GM18909 (cell line): Measurements from ENCODE around the gene EXOC7.

Experiments used
- ATAC-seq: cut with Tn5 transposase; IDR thresholded peaks from one replicate; pipeline ENCODE4 v1.9.1; 2021; ENCODE audit warnings: mild to moderate bottlenecking; ENCODE audit not compliant: unreplicated experiment, poor library complexity

Gene EXOC7

DNA sequence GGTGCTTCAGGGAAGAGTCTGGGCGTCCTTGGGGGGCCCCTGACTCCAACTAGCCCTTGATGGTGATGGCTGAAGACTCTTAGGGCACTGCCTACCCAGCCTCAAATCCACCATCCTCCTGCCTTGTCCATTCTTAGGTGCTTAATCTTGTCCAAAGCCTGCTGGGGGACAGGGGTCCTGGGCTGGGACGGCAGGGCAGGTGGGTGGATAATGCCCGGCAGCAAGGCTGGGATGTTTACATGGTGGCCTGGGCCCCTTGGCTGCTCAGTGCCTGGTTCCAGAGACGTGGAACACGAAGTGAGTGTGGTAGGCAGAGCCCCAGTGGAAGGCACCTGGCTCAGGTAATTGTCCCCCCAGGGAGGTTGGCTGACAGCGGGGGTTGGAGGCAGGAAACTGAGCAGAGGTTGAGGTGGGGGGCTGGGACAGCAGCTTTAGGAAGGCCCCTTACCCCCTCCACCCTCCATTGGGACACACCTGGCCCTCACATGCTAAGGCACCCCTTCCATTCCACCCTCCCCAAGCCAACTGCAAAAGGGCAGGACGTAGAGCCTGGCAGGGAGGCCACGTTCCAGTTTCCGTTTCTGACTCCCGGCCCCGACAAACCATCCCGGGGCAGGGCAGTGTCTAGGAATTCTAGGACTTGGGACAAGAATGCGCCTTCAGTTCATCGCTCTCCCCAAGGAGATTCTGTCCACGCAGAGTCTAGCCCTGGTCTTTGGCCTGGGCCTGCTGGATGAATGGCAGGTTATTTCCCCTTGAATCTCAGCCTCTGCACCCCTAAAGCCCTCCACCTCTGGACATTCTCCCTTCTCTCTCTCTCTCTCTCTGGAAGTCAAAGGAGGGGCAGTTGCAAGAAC, 35.5 kb upstream of the EXOC7 start:
- ATAC-seq = no peak

DNA sequence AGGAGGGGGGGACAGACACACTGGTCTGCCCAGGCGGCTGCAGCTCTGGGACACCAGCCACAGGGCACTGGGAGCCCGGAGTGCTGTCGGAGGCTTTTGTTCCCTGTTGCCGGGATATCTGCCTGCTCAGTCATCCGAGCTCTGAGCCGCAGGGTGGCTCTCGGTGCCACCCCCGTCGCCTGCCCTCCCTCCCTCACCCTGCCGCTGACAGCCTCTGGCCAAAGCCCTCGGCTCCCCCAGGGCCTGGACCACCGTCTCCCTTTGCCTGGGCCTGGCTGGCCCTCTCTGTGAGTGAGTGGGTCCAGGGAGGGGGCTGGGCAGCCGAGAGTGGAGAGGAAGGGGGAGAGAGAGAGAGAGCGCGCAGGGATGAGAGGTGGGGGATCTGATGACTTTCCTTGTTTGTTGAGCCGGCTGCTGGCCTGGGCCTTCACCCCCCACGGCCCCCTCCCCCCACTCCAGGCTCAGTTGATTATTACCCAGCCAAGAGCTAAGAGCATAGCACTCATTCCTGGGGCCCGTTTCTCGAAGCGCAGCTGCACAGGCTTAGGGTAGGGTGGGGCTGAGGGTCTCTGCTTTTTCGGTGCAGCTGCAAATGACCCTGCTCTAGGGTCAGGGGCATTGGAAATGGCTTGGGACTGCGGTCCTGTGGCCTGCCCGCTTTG, 34.8 kb upstream of the EXOC7 start:
- no peak for ATAC-seq

DNA sequence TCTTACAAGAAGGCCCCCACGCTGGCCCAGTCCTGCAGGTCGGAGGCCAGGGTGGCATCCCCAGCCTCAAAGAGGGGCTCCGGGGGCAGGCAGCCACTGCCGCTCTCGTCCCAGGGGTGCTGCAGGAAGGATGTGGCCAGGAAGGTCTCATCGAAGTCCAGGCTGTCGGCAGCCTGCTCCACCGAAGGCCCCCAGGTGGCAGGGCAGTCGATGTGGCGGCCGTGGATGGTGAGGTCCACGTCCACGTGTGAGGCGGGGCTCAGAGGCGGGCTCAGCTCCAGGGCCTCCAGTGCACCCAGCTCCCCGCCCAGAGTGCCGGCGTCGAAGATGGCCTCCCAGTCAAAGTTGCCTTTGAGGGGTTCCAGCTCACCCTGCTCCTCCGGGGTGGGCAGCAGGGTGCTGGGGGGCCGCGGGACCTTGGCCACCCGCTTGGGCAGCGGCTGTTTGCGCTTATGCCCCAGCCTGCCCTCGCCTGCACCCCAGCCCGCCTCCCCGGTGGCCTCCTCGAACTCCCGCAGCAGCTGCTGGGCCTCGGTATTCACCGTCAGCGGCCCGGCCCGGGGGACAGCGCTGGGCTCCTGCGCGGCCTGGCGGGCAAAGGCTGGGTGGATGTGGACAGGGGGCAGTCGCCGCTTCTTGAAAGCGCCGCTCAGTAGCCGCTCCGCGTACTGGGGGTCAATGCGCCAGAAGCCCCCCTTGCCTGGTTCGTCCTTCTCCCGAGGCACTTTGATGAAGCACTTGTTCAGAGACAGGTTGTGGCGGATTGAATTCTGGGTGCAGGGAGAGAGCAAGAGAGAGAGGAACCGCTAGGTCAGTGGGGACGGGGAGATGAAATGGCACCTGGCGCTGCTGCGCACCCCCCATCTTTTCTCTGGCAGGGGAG, 34.0 kb upstream of the EXOC7 start:
- ATAC-seq = no peak

DNA sequence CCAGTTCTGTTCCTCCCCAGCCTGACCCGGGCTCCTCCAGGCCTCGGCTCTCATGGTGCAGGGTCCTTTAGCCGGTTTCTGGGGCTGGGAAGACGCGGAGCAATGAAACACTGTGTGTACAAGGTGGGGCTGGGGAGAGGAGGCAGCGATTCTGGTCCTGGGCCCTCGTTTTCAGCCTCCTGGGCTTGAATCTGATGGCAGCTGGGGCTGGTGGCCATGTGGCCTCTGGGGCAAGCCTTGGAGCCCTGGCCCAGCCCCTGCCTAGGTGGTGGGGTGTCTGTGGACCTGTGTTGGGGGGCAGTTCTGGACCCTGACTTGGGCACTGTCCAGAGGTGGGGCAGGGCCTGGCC, 33.4 kb upstream of the EXOC7 start:
- no peak for ATAC-seq

DNA sequence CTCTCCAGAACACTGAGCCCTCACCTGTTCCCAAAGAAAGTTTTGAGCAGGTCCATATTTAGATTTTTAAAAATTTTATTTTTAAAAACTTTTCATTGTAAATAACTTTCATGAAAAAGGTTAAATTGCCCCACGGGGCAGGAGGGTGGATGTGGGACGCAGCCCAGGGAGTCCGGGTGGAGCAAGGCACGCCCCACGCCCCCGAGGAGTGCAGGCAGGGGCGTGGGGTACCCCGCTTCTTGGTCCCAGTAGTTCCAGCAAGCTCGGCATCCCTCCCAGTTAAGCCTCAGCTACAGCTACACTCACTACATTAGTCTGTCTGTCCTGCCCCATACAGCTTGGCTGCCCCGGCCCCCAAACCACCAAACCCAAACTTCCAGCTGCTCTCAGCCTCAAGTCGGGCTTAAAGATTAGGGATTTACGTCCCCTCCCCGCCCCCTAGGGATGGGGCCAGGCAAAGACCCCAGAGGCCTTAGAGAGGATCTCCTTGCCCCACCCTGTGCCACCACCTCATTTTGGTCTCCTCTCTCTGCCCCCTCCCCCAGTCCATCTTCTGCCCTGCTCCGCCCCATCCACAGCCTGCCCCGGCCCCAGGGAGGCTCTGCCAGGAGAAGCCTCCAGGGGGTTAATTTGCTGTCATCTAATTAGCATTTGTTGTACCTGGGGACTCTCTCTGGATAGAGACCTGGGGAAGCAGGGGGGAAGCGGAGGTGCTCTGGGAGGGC, 32.9 kb upstream of the EXOC7 start:
- ATAC-seq = no peak

DNA sequence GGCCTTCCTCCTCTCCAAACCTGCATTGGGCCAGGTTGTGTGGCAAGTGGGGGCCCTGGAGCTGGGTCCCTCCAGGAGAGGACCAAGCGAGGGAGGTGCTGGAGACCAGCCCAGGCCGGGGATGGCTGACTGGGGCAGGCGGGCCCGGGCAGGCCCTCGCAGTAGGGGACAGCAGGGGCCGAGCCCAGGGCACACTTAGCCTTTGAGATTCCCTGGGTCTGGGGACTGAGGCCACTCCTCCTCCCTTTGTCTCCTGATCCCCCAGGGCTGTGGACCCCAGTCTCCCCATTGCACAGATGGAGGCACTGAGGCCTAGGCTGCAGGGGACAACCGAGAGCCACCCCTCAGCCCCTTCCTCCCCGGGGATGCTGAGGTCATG, 32.2 kb upstream of the EXOC7 start:
- no peak for ATAC-seq

DNA sequence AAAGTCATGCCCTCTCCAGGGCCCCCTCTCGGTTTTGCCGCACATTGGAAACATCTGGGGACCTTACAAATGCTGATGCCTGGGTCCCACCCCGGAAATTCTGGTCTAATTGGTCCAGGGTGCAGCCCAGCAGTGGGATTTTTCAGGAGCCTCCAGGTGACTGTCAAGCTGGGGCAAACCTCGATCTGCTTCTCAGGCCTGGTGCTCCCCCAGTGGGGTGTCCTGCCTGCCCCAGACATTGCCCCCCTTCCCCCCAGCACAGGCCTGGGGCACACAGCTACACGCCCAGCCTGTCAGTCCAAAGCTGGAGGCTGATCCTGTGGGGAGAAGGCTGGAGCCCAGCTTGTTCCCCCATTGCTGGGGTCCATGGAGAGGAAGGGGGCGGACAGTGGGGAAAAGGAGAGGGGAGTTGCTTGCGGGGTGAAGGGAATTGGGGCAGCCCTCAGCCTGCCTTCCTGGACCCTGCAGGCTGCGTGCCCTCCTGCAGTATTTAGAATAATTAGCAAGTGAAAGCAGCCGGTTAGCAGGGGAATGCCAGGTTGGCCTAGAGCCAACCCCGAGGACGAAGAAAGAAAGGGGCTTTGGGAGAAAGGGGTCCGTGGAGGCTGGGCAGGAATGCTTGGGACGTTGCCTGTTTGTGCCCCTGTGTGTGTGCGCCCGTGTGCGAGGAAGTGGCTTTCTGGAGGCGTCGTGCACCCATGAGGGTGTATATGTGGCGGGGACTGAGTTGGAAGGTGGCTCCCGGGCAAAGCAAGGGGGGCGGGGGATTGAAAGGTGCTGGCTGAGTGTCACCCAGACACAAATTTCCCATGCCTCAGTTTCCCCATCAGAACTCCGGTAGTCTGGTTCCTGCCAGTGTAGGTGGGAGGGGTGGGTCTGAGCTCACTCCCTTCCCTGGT, 31.6 kb upstream of the EXOC7 start:
- ATAC-seq = no peak

DNA sequence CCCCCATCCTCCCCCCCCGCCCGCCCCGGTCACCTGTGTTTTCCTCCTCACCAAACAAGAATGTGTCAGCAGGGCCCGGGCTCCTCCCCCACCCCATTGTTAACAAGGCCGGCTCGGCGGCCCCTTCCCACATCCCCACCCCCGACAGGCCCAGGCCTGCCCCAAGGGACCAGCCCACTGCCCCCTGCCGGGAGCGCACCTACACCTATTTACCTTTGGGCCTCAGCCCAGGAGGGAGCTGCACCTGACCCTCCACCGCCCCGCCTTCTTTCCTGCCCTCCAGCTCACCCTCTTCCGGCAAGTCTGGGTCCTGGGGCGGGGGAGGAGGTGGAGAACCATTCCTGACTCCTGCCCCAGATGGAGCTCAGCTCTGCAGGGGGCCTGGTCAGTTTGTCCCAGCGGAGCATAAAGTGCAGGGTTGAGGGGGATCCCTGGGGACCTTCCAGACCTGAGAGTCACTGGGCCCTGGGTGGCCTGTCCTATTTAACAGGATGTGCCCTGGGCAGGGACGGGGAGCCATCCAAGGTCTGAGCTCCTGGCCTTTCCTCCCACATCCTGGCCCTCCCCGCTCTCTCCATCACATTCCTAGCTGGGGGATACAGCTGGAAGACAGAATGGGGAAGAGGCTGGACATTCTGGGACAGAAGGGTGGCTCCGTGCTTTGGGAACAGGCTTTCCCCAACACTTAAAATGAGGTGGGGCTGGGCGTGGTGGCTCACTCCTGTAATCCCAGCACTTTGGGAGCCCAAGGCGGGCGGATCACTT, 29.2 kb upstream of the EXOC7 start:
- no peak for ATAC-seq

DNA sequence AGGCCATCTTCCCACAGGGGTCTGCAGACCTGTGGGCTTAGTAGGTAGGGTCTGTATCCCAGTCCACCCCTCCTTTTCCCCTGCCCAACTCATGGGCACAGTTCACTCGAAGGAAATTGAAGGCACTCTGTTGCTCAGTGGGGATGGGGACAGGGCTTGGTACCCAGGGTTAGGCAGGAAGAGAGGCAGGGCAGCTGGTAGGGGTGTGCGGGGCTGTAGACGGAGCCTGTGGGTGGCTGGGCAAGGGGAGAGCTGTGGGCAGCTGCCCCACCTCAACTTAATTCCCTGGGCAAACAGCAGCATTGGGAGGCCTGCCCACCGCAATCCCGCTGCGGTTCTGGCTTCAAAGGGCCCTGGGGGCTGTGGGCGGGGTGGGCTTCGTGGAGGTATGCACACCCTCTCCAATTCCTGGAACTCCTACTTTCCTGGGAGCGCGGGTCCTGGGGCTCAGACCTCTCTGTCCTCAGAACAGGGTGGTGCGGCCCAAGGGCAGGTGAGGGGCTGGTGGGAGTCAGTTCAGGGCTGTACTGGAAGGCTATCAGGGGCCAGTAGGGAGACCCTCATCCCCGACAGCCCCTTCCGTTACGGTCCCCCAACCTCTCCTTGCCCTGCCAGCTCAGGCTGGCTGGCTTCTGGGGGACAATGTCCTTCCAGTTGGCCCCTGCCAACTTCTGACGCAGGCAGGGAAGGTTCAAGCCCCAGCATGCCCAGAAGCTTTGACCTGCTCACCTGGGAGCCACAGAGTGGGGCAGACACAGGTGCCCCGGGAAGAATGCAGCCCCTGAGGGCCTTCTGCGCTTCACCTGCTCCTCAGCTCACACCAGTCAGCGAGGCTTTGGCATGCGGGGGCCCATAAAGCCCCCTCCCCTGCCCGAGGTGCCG, 28.3 kb upstream of the EXOC7 start:
- ATAC-seq = no peak

DNA sequence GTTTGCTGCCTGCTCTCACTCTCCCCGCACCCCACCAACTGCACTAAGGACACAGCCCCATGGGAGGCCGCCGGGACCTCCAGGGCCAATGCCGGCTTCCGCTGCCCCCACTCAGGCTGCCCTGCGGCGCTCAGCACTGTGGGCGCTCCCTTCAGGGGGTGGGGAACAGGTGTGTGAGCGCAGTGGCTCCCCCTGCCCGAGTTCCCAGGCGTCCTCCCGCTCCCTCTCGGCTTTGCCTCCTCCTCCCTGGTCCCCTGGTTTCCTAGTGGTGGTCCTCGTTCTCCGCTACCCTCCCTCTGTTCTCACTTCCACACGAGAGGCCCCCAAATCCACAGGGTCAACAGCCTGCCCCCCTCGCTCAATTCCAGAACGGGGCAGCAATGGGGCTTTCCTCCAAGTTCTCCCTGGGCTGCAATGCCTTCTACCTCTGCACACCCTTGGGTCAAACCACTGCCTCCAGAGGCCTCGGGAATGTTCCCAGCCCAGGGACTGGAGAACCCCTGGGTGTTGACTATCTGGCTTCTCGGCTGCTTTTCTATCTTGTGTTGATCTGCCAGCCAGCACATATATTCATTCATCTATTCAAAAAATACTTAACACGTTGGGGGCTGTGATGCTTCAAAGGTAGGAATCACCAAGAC, 27.6 kb upstream of the EXOC7 start:
- ATAC-seq = no peak

DNA sequence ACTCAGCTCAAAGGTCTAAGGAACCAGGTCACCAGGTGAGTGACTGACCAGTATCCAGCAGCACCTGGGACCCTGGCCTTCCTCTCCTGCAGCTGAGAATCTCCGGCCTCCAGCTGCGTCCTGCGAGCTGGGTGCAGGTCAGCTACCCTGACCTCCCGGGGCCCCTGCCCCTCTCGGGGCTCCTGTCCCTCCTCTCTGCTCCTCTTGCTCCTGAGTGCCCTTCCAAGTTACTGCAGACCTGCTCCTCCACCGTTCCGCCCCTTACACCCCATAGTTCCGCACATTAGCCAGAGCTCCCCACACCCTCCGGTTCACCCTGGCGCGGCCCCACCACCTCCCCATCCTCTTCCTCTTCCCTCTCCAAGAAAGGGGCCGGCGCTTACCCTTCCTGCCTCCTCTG, 26.9 kb upstream of the EXOC7 start:
- no peak for ATAC-seq

DNA sequence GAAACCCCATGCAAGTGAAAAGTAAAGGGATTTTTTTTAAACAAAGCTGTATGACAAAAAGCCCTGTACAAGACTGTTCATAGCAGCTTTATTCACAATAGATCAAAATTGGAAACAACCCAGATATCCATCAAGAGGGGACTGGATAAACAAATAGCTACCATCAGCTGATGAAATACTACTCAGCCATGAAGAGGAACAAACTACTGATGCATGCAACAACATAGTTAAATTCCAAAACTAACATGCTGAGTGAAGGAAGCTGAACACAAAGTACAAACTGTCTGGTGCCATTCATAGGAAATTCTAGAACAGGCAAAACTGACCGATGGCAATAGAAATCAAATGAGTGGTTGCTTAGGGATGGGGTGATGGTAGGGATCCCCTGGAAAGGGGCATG, 22.3 kb upstream of the EXOC7 start:
- no peak for ATAC-seq

DNA sequence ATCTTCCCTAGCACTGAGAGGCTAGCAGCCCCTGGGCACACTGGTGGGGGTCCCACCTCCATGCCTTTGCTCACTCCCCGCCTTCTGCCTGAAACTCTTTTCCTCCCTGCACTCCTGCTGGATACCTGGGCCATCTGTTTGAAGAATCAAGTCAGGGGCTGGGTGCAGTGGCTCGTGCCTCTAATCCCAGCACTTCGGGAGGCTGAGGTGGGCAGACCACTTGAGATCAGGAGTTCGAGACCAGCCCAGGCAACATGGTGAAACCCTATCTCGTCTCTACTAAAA, 21.7 kb upstream of the EXOC7 start:
- ATAC-seq = no peak

DNA sequence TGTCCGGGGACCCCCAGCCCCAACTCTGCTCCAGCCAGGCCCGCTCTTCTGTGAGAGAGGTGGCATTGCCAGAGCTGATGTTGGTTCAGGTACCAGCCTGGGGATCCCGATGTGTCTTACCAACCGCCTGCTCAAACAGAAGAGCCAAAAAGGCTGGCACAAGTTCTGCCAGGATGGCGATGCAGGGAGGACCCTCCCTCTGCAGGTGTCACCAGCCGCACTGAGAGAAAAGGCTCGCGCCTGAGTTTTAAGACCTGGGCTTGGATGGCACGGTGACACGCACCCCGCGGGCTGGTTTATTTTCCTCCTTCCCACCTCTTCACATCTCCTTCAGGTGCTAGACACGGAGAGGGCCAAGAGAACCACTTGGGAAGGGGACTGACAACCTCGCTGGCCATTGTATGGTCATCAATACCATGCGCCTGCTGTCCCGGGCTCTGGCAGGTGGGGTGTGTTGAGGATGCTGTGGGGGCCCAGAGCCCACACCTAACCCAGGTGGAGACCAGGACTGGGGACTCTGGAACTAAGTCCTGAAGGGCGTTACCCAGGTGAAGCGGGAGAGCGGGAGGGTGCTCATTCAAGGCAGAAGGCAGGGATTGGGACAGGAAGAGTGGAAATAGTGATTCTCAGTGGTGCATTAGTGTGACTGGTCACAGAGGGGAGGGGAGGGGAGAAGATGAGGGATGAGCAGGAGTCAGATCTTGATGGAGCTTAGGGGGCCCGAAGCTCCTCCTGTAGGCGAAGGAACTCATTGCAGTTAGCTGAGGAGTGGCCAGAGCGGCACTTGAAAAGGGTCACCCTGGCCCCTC, 21.2 kb upstream of the EXOC7 start:
- no peak for ATAC-seq

DNA sequence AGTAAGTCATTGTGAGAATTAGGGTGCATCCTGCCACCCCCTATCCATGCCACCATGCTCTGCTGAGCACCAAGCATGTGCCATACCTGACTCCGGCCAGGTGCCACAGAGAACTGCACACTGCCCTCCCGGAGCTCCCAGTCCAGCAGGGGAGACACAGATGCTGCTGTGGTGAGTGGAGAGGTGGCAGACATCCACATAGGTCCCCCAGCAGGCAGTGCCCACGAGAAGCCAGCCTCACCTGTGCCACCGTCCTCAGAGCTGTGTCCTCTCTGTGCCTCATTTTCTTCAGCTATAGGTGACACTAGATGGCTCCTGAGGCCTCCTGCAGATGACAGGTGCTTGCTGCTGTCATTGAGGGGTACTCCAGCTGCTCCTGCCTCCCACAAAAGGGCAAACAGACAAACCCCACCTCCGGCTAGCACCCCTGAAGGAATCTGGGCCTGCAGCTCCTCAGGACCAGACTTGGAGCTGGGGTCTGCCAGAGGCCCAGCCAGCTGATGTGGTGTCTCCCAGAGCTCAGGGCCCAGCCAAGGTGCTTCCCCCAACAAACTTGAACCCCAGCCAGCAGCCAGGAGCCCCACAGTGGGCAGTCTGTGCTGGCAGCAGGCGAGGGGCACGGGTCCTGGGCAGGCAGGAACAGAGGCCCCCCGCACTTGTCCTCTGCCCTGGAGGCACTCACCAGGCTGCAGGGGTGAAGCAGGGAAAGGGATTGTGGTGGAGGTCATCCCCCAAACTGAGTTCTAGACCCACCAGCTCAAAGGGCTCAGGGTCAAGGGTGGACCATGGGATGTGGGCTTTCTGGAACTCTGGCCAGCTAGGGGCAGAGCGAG, 20.4 kb upstream of the EXOC7 start:
- no peak for ATAC-seq

DNA sequence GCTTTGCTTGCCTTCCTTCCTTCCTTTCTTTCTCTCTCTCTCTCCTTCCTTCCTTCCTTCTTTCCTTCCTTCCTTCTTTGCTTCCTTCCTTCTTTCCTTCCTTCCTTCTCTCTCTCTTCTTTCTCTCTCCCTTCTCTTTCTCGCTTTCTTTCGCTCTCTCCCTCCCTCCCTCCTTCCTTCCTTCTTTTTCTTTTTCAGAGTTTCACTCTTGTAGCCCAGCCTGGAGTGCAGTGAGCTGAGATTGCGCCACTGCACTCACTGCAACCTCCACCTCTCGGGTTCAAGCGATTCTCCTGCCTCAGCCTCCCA, 19.6 kb upstream of the EXOC7 start:
- no peak for ATAC-seq
